D721Med (cell line): ENCODE results near the gene SGSM1.

Experiments used
- DNase-seq: peaks from one replicate; pipeline ENCODE4 v3.0.0; 2011; ENCODE audit warnings: low spot score; ENCODE audit not compliant: insufficient read length
- FAIRE-seq: peaks from 2 replicates; lab custom pipeline; 2011; peaks lifted over from hg19 to GRCh38; lab: Jason Lieb, UNC
- TF ChIP-seq, protein P1 (sequence below): IDR thresholded peaks from 2 replicates; pipeline ENCODE4 v1.5.1; 2012; ENCODE audit warnings: mild to moderate bottlenecking, control low read depth; ENCODE audit not compliant: insufficient read depth; ENCODE audit errors: missing control alignments

Gene SGSM1

DNA sequence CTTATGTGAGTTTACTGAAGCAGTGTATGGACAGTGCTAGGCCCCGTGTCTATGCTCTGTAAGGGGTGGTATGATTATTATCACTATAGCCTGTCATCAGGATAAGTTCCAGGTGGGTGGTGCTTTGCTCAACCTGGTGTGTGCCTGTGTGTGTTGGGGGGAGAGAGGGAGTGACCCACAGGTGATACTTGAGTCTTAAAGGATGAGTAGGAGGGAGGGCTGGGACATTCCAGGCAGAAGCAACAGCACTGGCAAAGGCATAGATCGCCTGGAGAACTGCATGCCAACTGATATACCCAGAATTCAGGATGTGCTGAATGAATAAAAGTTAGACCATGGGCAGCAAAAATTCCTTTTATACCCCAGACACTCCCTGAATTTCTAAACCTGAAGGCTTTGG is 151.0 kb downstream of the SGSM1 start:
- TF ChIP-seq, protein P1, sequence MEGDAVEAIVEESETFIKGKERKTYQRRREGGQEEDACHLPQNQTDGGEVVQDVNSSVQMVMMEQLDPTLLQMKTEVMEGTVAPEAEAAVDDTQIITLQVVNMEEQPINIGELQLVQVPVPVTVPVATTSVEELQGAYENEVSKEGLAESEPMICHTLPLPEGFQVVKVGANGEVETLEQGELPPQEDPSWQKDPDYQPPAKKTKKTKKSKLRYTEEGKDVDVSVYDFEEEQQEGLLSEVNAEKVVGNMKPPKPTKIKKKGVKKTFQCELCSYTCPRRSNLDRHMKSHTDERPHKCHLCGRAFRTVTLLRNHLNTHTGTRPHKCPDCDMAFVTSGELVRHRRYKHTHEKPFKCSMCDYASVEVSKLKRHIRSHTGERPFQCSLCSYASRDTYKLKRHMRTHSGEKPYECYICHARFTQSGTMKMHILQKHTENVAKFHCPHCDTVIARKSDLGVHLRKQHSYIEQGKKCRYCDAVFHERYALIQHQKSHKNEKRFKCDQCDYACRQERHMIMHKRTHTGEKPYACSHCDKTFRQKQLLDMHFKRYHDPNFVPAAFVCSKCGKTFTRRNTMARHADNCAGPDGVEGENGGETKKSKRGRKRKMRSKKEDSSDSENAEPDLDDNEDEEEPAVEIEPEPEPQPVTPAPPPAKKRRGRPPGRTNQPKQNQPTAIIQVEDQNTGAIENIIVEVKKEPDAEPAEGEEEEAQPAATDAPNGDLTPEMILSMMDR = no peak
- FAIRE-seq (no peak), DNase-seq (no peak)

DNA sequence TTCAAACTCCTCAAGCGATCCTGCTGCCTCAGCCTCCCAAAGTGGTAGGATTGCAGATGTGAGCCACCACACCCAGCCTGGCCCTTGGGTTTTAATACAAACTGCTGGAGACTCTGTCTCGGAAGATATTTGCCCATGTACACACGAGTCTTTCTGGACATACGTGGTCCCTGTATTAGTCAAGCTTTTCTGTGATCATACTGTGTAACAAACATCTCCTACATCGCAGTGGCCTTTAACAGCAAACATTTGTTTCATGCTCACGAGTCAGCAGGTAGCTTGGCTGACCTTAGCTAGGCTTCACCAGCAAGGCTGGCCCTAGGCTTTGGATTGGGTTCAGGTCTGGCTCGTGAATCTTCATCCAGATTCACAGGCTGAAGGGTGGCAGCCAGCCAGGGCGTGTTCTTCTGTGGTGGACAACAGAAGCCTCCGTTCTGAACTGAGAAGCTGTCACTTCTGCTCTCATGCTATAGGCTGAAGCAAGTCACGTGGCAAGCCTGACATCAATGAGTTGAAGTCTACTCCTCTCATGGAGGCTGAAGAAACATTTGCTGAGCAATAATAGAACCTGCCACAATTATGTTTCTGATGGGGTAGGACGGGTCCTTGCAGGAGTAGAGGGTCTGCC is 155.3 kb downstream of the SGSM1 start:
- DNase-seq = no peak
- FAIRE-seq = no peak
- TF ChIP-seq, protein P1 = no peak

GRCh38 chr22:24962094-24962493 is 156.1 kb downstream of the SGSM1 start:
- TF ChIP-seq, protein P1 = no peak
- FAIRE-seq = no peak
- no peak for DNase-seq

GRCh38 chr22:24962835-24963234 is 156.8 kb downstream of the SGSM1 start:
- no peak for DNase-seq
- no peak for FAIRE-seq
- TF ChIP-seq, protein P1 = no peak

DNA sequence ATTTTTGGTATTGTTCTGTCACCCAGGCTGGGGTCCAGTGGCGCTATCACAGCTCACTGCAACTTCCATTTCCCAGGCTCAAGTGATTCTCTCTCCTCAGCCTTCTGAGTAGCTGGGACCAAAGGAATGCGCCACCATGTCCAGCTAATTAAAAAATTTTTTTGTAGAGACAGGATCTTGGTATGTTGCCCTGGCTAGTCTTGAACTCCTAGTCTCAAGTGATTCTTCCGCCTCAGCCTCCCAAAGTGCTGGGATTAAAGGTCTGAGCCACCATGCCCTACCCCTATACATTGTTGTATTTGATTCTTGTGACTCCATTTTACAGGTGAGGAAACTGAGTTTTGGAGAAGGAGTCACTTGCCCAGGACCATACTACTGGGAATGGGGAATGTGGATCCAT is 158.4 kb downstream of the SGSM1 start:
- TF ChIP-seq, protein P1 = no peak
- DNase-seq (no peak), FAIRE-seq (no peak)

DNA sequence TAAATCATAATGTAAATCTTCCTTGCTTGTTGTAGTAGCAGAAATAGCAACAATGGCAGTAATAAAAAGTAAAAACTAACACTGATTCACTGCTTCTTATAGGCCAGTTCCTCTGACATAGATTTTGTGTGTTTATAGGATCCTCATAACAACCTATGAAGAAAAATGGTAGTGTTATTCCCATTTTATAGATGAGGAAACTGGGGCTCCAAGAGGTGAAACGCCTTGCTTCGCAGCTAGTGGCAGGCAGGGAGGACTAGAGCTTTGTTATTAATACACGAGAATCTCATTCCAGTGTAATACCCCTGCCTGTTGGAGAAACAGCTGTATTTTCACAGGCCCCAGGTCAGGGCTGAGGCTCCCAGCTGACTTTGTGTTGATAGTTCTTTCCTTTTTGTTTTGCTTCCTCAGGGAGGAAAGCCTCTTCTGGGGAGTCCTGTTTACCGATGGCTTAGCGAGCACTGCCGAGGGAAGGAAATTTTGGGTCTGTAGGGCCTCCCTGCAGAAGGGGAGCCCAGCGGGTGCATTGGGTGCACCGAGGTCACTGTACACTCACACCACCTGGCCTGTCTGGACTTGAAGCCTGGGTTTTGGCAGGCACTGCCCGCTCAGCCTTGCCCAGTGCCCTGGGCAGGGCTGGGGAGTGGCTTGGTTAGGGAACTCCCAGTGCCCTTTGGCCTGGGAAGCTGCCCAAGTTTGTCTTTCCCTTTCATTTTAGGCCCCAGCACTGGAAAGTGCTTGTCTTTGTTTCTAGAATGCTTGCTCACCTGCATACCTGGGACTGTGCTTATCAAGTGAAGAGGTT is 160.0 kb downstream of the SGSM1 start:
- FAIRE-seq = no peak
- DNase-seq = no peak
- TF ChIP-seq, protein P1 = no peak

DNA sequence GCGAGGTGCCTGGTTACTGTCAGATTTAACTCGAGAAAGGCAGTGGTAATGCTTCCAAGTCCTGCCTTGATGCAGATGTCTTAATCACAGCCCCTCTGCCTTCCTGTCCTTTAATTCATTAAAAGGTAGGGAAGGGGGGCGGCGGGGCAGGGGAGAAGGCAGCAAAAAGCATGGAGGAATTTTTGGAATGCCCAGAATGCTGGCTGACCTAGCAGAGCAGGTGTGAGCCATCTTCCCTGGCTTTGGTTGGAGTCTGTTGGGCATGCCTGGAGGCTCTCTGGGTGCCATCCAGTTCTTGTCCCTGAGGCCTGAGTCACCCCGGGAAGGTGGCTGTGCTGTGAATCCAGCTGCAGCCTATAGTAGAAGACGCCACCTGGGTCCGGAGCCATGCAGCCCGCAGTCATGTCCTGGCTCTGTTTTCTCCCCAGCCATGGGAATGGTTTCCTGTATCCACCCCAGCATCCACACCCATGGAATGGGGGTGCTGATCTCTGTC is 162.1 kb downstream of the SGSM1 start:
- FAIRE-seq (no peak), DNase-seq (no peak)
- TF ChIP-seq, protein P1 = no peak
